ENCODE results near the gene P2RY13.

P2RY13 gene

DNA sequence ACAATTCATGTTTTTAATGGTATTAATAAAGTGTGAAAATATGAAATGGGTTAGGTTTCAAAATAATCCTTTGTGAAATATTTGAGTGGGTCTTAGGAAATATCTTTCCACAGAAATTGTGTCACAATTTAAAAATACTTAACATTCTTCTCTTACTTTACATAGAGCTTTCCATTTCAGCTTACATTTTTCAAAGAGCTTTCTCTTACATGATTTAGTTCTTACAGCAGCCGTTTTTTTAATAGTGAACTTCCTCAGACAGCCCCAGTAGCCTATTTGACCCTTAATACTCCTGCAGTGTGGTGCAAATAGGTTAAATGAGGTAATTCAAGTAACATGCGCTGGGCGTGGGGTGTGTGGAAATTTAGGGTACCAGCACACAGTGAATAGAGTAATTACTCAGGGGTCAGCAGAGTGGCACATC is 33.4 kb upstream of the P2RY13 start:
- H3K4me3 ChIP-seq (replicated peaks in 1 of 2; ENCODE audit: low read depth in 2 of 2, low read length in 2 of 2), result no peak overlapping the region
- peak; percentile 22 to 45 for DNase-seq (ENCODE audit: low read depth in 2 of 2)
- no peak for TF ChIP-seq CTCF (IDR thresholded peaks at IDR 0.05; ENCODE audit: low read depth, low read length)

DNA sequence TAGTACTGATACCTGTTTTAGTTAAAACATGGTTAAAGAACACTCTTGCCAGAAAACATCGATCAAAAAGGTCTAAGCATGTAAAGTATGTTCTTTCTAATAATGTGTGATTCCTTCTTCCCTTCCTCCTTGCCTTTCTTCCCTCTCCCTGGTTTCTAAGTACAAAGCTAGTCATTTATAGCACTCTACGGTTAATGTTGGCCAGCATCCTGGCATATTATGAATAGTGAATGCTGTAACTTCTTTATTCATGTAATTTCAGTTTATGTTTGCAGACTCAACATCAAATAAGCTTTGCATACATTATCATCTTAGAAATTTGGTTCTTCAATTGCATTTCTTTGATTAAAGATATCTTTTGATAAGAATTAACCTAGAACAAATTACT is 28.1 kb upstream of the P2RY13 start:
- no peak for TF ChIP-seq CTCF (IDR thresholded peaks at IDR 0.05; ENCODE audit: low read depth, low read length)
- no peak for DNase-seq (ENCODE audit: low read depth in 2 of 2)
- no peak overlapping the region for H3K4me3 ChIP-seq (replicated peaks in 1 of 2; ENCODE audit: low read depth in 2 of 2, low read length in 2 of 2)

DNA sequence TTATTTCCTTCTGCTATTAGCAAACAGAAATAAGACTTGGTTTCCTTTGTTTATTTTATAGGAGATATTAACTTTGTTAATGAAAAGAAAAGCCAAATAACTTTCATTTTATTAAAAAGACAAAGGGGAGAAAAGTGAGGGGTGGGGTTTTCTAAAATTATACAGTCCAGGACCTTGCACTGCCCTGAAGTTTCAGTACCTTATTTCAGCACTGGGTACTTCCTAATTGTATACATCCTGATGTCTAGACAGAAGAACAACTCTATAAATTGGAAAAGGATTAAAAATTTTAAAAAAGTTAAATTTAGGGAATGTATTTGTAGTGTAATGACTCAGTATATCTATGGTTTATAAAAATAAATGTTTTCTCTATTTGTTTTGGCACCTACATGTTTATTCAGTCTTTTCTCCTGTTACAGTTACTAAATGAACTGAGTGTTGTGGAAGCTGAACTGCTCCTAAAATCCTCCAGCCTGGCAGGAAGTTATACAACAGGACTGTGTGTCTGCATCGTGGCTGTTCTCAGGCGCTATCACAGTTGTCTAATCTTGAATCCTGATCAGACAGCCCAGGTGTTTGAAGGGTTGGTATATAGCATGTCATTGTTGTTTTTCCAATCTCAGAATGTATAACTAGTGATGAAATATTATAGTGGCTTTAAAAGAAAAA is 27.6 kb upstream of the P2RY13 start:
- H3K4me3 ChIP-seq (replicated peaks in 1 of 2; ENCODE audit: low read depth in 2 of 2, low read length in 2 of 2), result no peak overlapping the region
- DNase-seq (ENCODE audit: low read depth in 2 of 2), result peak; percentile 15 to 62

GRCh38 chr3:151351648-151352047 is 22.3 kb upstream of the P2RY13 start:
- no peak overlapping the region for H3K4me3 ChIP-seq (replicated peaks in 1 of 2; ENCODE audit: low read depth in 2 of 2, low read length in 2 of 2)
- TF ChIP-seq CTCF (IDR thresholded peaks at IDR 0.05; ENCODE audit: low read depth, low read length), result no peak
- no peak for DNase-seq (ENCODE audit: low read depth in 2 of 2)

More for the DNA sequence above, 27.6 kb upstream of the P2RY13 start:
- TF ChIP-seq CTCF (IDR thresholded peaks at IDR 0.05; ENCODE audit: low read depth, low read length), result no peak

GRCh38 chr3:151351219-151351618 is 21.9 kb upstream of the P2RY13 start:
- TF ChIP-seq CTCF (IDR thresholded peaks at IDR 0.05; ENCODE audit: low read depth, low read length), result no peak
- no peak overlapping the region for H3K4me3 ChIP-seq (replicated peaks in 1 of 2; ENCODE audit: low read depth in 2 of 2, low read length in 2 of 2)
- no peak for DNase-seq (ENCODE audit: low read depth in 2 of 2)

GRCh38 chr3:151350656-151351055 is 21.3 kb upstream of the P2RY13 start:
- no peak overlapping the region for H3K4me3 ChIP-seq (replicated peaks in 1 of 2; ENCODE audit: low read depth in 2 of 2, low read length in 2 of 2)
- no peak for TF ChIP-seq CTCF (IDR thresholded peaks at IDR 0.05; ENCODE audit: low read depth, low read length)
- DNase-seq (ENCODE audit: low read depth in 2 of 2), result no peak

GRCh38 chr3:151347432-151347831 is 18.1 kb upstream of the P2RY13 start:
- no peak for TF ChIP-seq CTCF (IDR thresholded peaks at IDR 0.05; ENCODE audit: low read depth, low read length)
- no peak overlapping the region for H3K4me3 ChIP-seq (replicated peaks in 1 of 2; ENCODE audit: low read depth in 2 of 2, low read length in 2 of 2)
- DNase-seq (ENCODE audit: low read depth in 2 of 2), result no peak
